OCI-LY3 (cell line): ENCODE data around the gene APOLD1.

Experiments
- EZH2phosphoT487 ChIP-seq: fragments of 200-600 bp; shearing (Covaris generic); IDR thresholded peaks from 2 replicates; pipeline ENCODE4 v1.6.1; 2018; ENCODE audit warnings: antibody characterized with exemption, mixed run types, low read depth
- TF ChIP-seq, protein P1 (sequence below): fragments of 200-600, 300-600 bp; sonication (generic); IDR thresholded peaks from 2 replicates; pipeline ENCODE4 v1.5.1; 2014; ENCODE audit warnings: antibody characterized with exemption, low read length, low read depth

GRCh38 chr12:12741660-12742059, 43.8 kb upstream of the APOLD1 start:
- TF ChIP-seq EZH2phosphoT487 = no peak
- TF ChIP-seq, protein P1, sequence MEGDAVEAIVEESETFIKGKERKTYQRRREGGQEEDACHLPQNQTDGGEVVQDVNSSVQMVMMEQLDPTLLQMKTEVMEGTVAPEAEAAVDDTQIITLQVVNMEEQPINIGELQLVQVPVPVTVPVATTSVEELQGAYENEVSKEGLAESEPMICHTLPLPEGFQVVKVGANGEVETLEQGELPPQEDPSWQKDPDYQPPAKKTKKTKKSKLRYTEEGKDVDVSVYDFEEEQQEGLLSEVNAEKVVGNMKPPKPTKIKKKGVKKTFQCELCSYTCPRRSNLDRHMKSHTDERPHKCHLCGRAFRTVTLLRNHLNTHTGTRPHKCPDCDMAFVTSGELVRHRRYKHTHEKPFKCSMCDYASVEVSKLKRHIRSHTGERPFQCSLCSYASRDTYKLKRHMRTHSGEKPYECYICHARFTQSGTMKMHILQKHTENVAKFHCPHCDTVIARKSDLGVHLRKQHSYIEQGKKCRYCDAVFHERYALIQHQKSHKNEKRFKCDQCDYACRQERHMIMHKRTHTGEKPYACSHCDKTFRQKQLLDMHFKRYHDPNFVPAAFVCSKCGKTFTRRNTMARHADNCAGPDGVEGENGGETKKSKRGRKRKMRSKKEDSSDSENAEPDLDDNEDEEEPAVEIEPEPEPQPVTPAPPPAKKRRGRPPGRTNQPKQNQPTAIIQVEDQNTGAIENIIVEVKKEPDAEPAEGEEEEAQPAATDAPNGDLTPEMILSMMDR = no peak
